Neural cell (in vitro differentiated cells): ENCODE data around the gene IL13RA1. TPM values are rescaled to one million over a fixed set of nuclear protein-coding genes. Genes with fewer than 3 reads are reported as not detected.

ENCODE experiments used
- H2AFZ ChIP-seq: fragments of 200-600, 300-800 bp; sonication (generic), shearing (Covaris generic); 2 replicates; pipeline ENCODE4 v1.6.0; 2014; ENCODE audit warnings: low read depth, mild to moderate bottlenecking, antibody characterized with exemption, low read length, moderate library complexity
- H3F3A ChIP-seq: fragments of 200-600 bp; shearing (Covaris generic); 2 replicates; pipeline ENCODE4 v1.6.1; 2016; ENCODE audit warnings: mild to moderate bottlenecking, moderate library complexity, mixed read lengths, antibody characterized with exemption, low read length; ENCODE audit not compliant: insufficient read depth, poor library complexity, severe bottlenecking
- H3K27ac ChIP-seq: fragments of 200-600, 300-800 bp; sonication (generic), shearing (Covaris generic); 2 replicates; pipeline ENCODE4 v1.5.1; 2014; ENCODE audit warnings: mild to moderate bottlenecking, low read length, moderate library complexity
- H3K27me3 ChIP-seq: fragments of 300-800, 200-600 bp; sonication (generic), shearing (Covaris generic); 2 replicates; pipeline ENCODE4 v1.6.0; 2014; ENCODE audit warnings: mild to moderate bottlenecking, low read depth, low read length, moderate library complexity; ENCODE audit not compliant: insufficient read depth
- H3K36me3 ChIP-seq: fragments of 300-800, 200-600 bp; sonication (generic), shearing (Covaris generic); 2 replicates; pipeline ENCODE4 v1.5.1; 2014; ENCODE audit warnings: mild to moderate bottlenecking, antibody characterized with exemption, low read length, moderate library complexity; ENCODE audit not compliant: insufficient read depth
- H3K4me2 ChIP-seq: fragments of 300-800, 200-600 bp; sonication (generic), shearing (Covaris generic); 2 replicates; pipeline ENCODE4 v1.6.0; 2014; ENCODE audit warnings: mild to moderate bottlenecking, low read length
- H3K4me3 ChIP-seq: fragments of 300-800, 200-600 bp; sonication (generic), shearing (Covaris generic); 2 replicates; pipeline ENCODE4 v1.5.1; 2014; ENCODE audit warnings: mild to moderate bottlenecking, low read length, moderate library complexity
- H3K79me2 ChIP-seq: fragments of 200-600 bp; shearing (Covaris generic); replicated peaks from 2 replicates; pipeline ENCODE4 v1.6.0; 2014; ENCODE audit warnings: mild to moderate bottlenecking, low read length, moderate library complexity; ENCODE audit not compliant: insufficient read depth
- H3K9ac ChIP-seq: fragments of 300-800, 200-600 bp; sonication (generic), shearing (Covaris generic); 2 replicates; pipeline ENCODE4 v1.6.1; 2016; ENCODE audit warnings: mild to moderate bottlenecking, low read length, mixed read lengths
- H3K9me2 ChIP-seq: fragments of 200-600 bp; shearing (Covaris generic); 2 replicates; pipeline ENCODE4 v1.6.1; 2016; ENCODE audit warnings: mild to moderate bottlenecking, low read length, mixed read lengths; ENCODE audit not compliant: insufficient read depth
- H3K9me3 ChIP-seq: fragments of 200-600, 300-800 bp; sonication (generic), shearing (Covaris generic); 2 replicates; pipeline ENCODE4 v1.6.1; 2016; ENCODE audit warnings: mild to moderate bottlenecking, mixed run types, low read length, moderate library complexity, mixed read lengths
- H4K20me1 ChIP-seq: fragments of 200-600 bp; shearing (Covaris generic); 2 replicates; pipeline ENCODE4 v1.6.1; 2016; ENCODE audit warnings: mild to moderate bottlenecking, mixed run types; ENCODE audit not compliant: insufficient read depth
- CTCF ChIP-seq: fragments of 450-650 bp; IDR thresholded peaks from 2 replicates; pipeline ENCODE4 v1.5.1; 2014; ENCODE audit warnings: antibody characterized with exemption, mild to moderate bottlenecking, moderate library complexity; ENCODE audit not compliant: poor library complexity, severe bottlenecking
- EP300 ChIP-seq: fragments of 450-650 bp; conservative IDR thresholded peaks from 2 replicates; pipeline ENCODE4 v1.6.1; 2014; ENCODE audit warnings: antibody characterized with exemption, mild to moderate bottlenecking, moderate library complexity; ENCODE audit not compliant: poor library complexity, severe bottlenecking
- EZH2 ChIP-seq: fragments of 200-600, 300-800 bp; shearing (Covaris generic), sonication (generic); IDR thresholded peaks from 2 replicates; pipeline ENCODE4 v1.6.1; 2014; ENCODE audit warnings: antibody characterized with exemption, low read length, borderline replicate concordance, mild to moderate bottlenecking; ENCODE audit not compliant: insufficient read depth, poor library complexity, severe bottlenecking
- MXI1 ChIP-seq: fragments of 450-650 bp; conservative IDR thresholded peaks from 2 replicates; pipeline ENCODE4 v1.6.1; 2014; ENCODE audit warnings: antibody characterized with exemption, mild to moderate bottlenecking; ENCODE audit not compliant: poor library complexity, severe bottlenecking
- POLR2AphosphoS5 ChIP-seq: IDR thresholded peaks from 2 replicates; pipeline ENCODE4 v1.6.1; 2012
- RAD21 ChIP-seq: fragments of 450-650 bp; conservative IDR thresholded peaks from 2 replicates; pipeline ENCODE4 v1.6.1; 2014; ENCODE audit warnings: antibody characterized with exemption, mild to moderate bottlenecking, moderate library complexity
- REST ChIP-seq: IDR thresholded peaks from 2 replicates; pipeline ENCODE4 v1.6.1; 2012; ENCODE audit warnings: borderline replicate concordance
- SMC3 ChIP-seq: fragments of 450-650 bp; conservative IDR thresholded peaks from 2 replicates; pipeline ENCODE4 v1.6.1; 2014; ENCODE audit warnings: antibody characterized with exemption, mild to moderate bottlenecking, moderate library complexity; ENCODE audit not compliant: poor library complexity
- TAF1 ChIP-seq: IDR thresholded peaks from 2 replicates; pipeline ENCODE4 v1.6.1; 2012; ENCODE audit warnings: low read depth
- polyA plus RNA-seq: library from polyadenylated mRNA; depleted of rRNA; stranded (reverse); fragments of >200 nt; gene quantifications from 2 replicates; pipeline ENCODE4 v1.2.3, GENCODE V29; 2014

Gene IL13RA1
- polyA plus RNA-seq, 1 donor from 2014 or later, result 0.30 TPM

GRCh38 chrX:118717678-118718391 is 9.6 kb upstream of the IL13RA1 start:
- Histone ChIP-seq H2AFZ (no peak overlapping the region), H3K4me2 (no peak overlapping the region), H3K9ac (no peak overlapping the region), H4K20me1 (no peaks in the 10 kb centered on the region), H3K79me2 (no peaks in the 10 kb centered on the region), H3K9me3 (no peaks in the 10 kb centered on the region), H3K4me3 (no peak overlapping the region), H3K27me3 (no peaks in the 10 kb centered on the region), H3K9me2 (no peaks in the 10 kb centered on the region), H3F3A (no peaks in the 10 kb centered on the region), H3K36me3 (no peaks in the 10 kb centered on the region), H3K27ac (no peak overlapping the region)
- TF ChIP-seq POLR2AphosphoS5 (no peak), SMC3 (no peak), EP300 (no peak), MXI1 (no peak), CTCF (no peak), REST (no peak), EZH2 (no peak), TAF1 (no peak), RAD21 (no peak)

- Histone ChIP-seq H3K4me3 (no peak overlapping the region), H2AFZ (no peak overlapping the region), H3K4me2 (no peak overlapping the region), H3K27me3 (no peaks in the 10 kb centered on the region), H3K79me2 (no peaks in the 10 kb centered on the region), H3F3A (no peaks in the 10 kb centered on the region), H3K9ac (no peak overlapping the region), H3K36me3 (no peaks in the 10 kb centered on the region), H3K9me2 (no peaks in the 10 kb centered on the region), H4K20me1 (no peaks in the 10 kb centered on the region), H3K9me3 (no peaks in the 10 kb centered on the region), H3K27ac (no peak overlapping the region)
- TF ChIP-seq EZH2, result no peak
- no peak for TF ChIP-seq CTCF
- TF ChIP-seq SMC3, result no peak
- TF ChIP-seq EP300, result no peak
- TF ChIP-seq POLR2AphosphoS5, result no peak
- no peak for TF ChIP-seq REST
- TF ChIP-seq RAD21, result no peak
Observed at GRCh38 chrX:118718737-118719136, 8.7 kb upstream of the IL13RA1 start.
